Tibial nerve (tissue), 4 donors: ENCODE results near the gene CLDND1. TPM values are rescaled to one million over a fixed set of nuclear protein-coding genes. Genes with fewer than 3 reads are reported as not detected.

ENCODE experiments used
- DNase-seq, 2 donors: peaks; one replicate each; pipeline ENCODE4 v3.0.0-alpha.2; 2019; ENCODE audit warnings: low spot score in 2 of 2
- H3K27ac ChIP-seq, 4 donors: fragments of 200-600 bp; sonication (generic) in 3 of 4; one replicate each; pipeline ENCODE4 v1.5.1; 2017 to 2019; ENCODE audit warnings: mild to moderate bottlenecking in 1 of 4
- H3K27me3 ChIP-seq, 2 donors: fragments of 200-600 bp; sonication (generic) in 1 of 2; one replicate each; pipeline versions ENCODE4 v1.5.1 to v1.6.0; 2017 to 2019
- H3K36me3 ChIP-seq, 3 donors: fragments of 200-600 bp; sonication (generic); one replicate each; pipeline ENCODE4 v1.5.1; 2018 to 2019
- H3K4me1 ChIP-seq, 4 donors: fragments of 200-600 bp; sonication (generic) in 3 of 4; one replicate each; pipeline ENCODE4 v1.5.1; 2017 to 2019
- H3K4me3 ChIP-seq, 4 donors: fragments of 200-600 bp; sonication (generic) in 3 of 4; one replicate each; pipeline ENCODE4 v1.5.1; 2017 to 2019; ENCODE audit warnings: mild to moderate bottlenecking in 1 of 4, moderate library complexity in 1 of 4
- H3K9me3 ChIP-seq, 4 donors: fragments of 200-600 bp; sonication (generic) in 3 of 4; one replicate each; pipeline ENCODE4 v1.5.1; 2017 to 2019
- CTCF ChIP-seq, 5 experiments: fragments of 200-600 bp in 3 of 5; fragments of 450-650 bp in 2 of 5; sonication (generic) in 3 of 5; IDR thresholded peaks; one replicate each; pipeline ENCODE4 v1.5.1; 2016 to 2019; ENCODE audit warnings: antibody characterized with exemption in 5 of 5, mild to moderate bottlenecking in 3 of 5, moderate library complexity in 2 of 5
- EP300 ChIP-seq, 2 donors: sonication (generic); formaldehyde crosslinking; IDR thresholded peaks; one replicate each; pipeline ENCODE4 v1.6.1; 2017; ENCODE audit warnings: antibody characterized with exemption in 2 of 2, mild to moderate bottlenecking in 1 of 2
- POLR2A ChIP-seq, 2 donors: fragments of 450-650 bp; IDR thresholded peaks; one replicate each; pipeline ENCODE4 v1.6.1; 2017; ENCODE audit warnings: antibody characterized with exemption in 2 of 2, mild to moderate bottlenecking in 2 of 2, moderate library complexity in 2 of 2
- WGBS, 2 donors: methylation state at CpG; one replicate each; pipeline ENCODE4 v1.1.5; 2018; 5-methylcytosine and 5-hydroxymethylcytosine counted together
- total RNA-seq, 4 donors: library from RNA; depleted of rRNA; stranded (reverse); fragments of >200 nt; gene quantifications; one replicate each; pipeline ENCODE4 v1.1.0, GENCODE V29; 2016

The CLDND1 gene
- total RNA-seq, 4 donors from 2014 or later, result 106 to 191 (median 172) TPM

- Histone ChIP-seq H3K4me3 (no peak overlapping the region), H3K27ac (peak overlapping the region in 1 of 4 donors; percentile 58), H3K36me3 (no peaks in the 10 kb centered on the region), H3K27me3 (no peaks in the 10 kb centered on the region), H3K4me1 (no peaks in the 10 kb centered on the region), H3K9me3 (no peaks in the 10 kb centered on the region)
- WGBS, 2 donors, result 91 to 92% methylated on average over 2 of the region's 2 CpGs
- TF ChIP-seq POLR2A (IDR thresholded peaks at IDR 0.05), result no peak
- no peak for TF ChIP-seq EP300 (IDR thresholded peaks at IDR 0.05)
- TF ChIP-seq CTCF (IDR thresholded peaks at IDR 0.05), result no peak
- no peak for DNase-seq
Observed at GRCh38 chr3:98554580-98554979, 31.9 kb upstream of the CLDND1 start.

GRCh38 chr3:98553753-98554152, 31.1 kb upstream of the CLDND1 start:
- TF ChIP-seq POLR2A (IDR thresholded peaks at IDR 0.05) (no peak), EP300 (IDR thresholded peaks at IDR 0.05) (no peak), CTCF (IDR thresholded peaks at IDR 0.05) (no peak)

GRCh38 chr3:98553021-98553563, 30.4 kb upstream of the CLDND1 start:
- no peak for DNase-seq
- H3K4me3 ChIP-seq, result no peak overlapping the region
- no peaks in the 10 kb centered on the region for H3K27me3 ChIP-seq
- WGBS, 2 donors, result 60 to 66% methylated on average over 6 of the region's 6 CpGs
- no peak for TF ChIP-seq POLR2A (IDR thresholded peaks at IDR 0.05)
- TF ChIP-seq CTCF (IDR thresholded peaks at IDR 0.05), result no peak
- TF ChIP-seq EP300 (IDR thresholded peaks at IDR 0.05), result no peak
- H3K9me3 ChIP-seq, result no peaks in the 10 kb centered on the region
- H3K36me3 ChIP-seq, result no peaks in the 10 kb centered on the region
- H3K4me1 ChIP-seq, result no peaks in the 10 kb centered on the region
- peak overlapping the region in 1 of 4 donors; percentile 50 for H3K27ac ChIP-seq

More at GRCh38 chr3:98553753-98554152, 31.1 kb upstream of the CLDND1 start:
- H3K4me1 ChIP-seq, result no peaks in the 10 kb centered on the region
- no peak overlapping the region for H3K4me3 ChIP-seq
- H3K36me3 ChIP-seq, result no peaks in the 10 kb centered on the region
- no peak for DNase-seq
- WGBS, 2 donors, result 82 to 87% methylated on average over 2 of the region's 2 CpGs
- no peaks in the 10 kb centered on the region for H3K9me3 ChIP-seq
- H3K27me3 ChIP-seq, result no peaks in the 10 kb centered on the region
- peak overlapping the region in 1 of 4 donors; percentile 50 for H3K27ac ChIP-seq

- Histone ChIP-seq H3K4me1 (no peaks in the 10 kb centered on the region), H3K9me3 (no peaks in the 10 kb centered on the region), H3K4me3 (no peak overlapping the region), H3K27ac (peak overlapping the region in 1 of 4 donors; percentile 50), H3K36me3 (no peaks in the 10 kb centered on the region), H3K27me3 (no peaks in the 10 kb centered on the region)
- DNase-seq, result no peak
- 78 to 81% methylated on average over 4 of the region's 4 CpGs for WGBS, 2 donors
- TF ChIP-seq EP300 (IDR thresholded peaks at IDR 0.05) (no peak), POLR2A (IDR thresholded peaks at IDR 0.05) (no peak), CTCF (IDR thresholded peaks at IDR 0.05) (no peak)
Observed at GRCh38 chr3:98552232-98553020, 29.7 kb upstream of the CLDND1 start.

- Histone ChIP-seq H3K27me3 (no peaks in the 10 kb centered on the region), H3K9me3 (no peaks in the 10 kb centered on the region), H3K36me3 (no peaks in the 10 kb centered on the region), H3K4me3 (no peak overlapping the region), H3K27ac (peak overlapping the region in 1 of 4 donors; percentile 50), H3K4me1 (no peaks in the 10 kb centered on the region)
- WGBS, 2 donors, result 72 to 73% methylated on average over 3 of the region's 3 CpGs
- TF ChIP-seq CTCF (IDR thresholded peaks at IDR 0.05) (no peak), POLR2A (IDR thresholded peaks at IDR 0.05) (no peak), EP300 (IDR thresholded peaks at IDR 0.05) (no peak)
- no peak for DNase-seq
Observed at GRCh38 chr3:98551754-98552153, 29.1 kb upstream of the CLDND1 start.
